ENCODE results near the gene AKR1C3. TPM values are rescaled to one million over a fixed set of nuclear protein-coding genes. Genes with fewer than 3 reads are reported as not detected.

Gene AKR1C3
- total RNA-seq, 1 experiment from 2014 or later: 24.0 TPM

- no peaks in the 10 kb centered on the region for H3K36me3 ChIP-seq (ENCODE audit: low read depth, low read length)
- ChIA-PET POLR2A (ENCODE audit: unreplicated experiment) (no interaction called here), CTCF (no interaction called here)
- 0 out of 2 replicates have a peak overlapping the region, but pooled peaks have one; percentile 6 for H2AFZ ChIP-seq (ENCODE audit: low read length)
- TF ChIP-seq CTCF (conservative IDR thresholded peaks at IDR 0.05; ENCODE audit: low read depth, low read length): no peak
- TF ChIP-seq EZH2phosphoT487 (IDR thresholded peaks at IDR 0.05; ENCODE audit: borderline replicate concordance, low read length): no peak
- no peak for TF ChIP-seq EZH2 (IDR thresholded peaks at IDR 0.05; ENCODE audit: low read length, unreplicated experiment)
- intact Hi-C loops (cut with micrococcal nuclease): no loop called here
- no peaks in the 10 kb centered on the region for H3K9me2 ChIP-seq (replicated peaks; ENCODE audit: low read length)
- no peak overlapping the region for H3K4me3 ChIP-seq (ENCODE audit: low read length)
- no peak overlapping the region for H3K27ac ChIP-seq (ENCODE audit: low read length)
- no peak overlapping the region for H3K9ac ChIP-seq (ENCODE audit: low read length)
- no peaks in the 10 kb centered on the region for H3F3A ChIP-seq (ENCODE audit: low read length, unreplicated experiment)
- no peaks in the 10 kb centered on the region for H3K79me2 ChIP-seq (ENCODE audit: low read length)
- no peak overlapping the region for H3K4me2 ChIP-seq (ENCODE audit: low read length)
- no peaks in the 10 kb centered on the region for H4K20me1 ChIP-seq (ENCODE audit: low read length)
- ATAC-seq: no peak
- H3K9me3 ChIP-seq (ENCODE audit: low read length): no peaks in the 10 kb centered on the region
- no peak for DNase-seq
- no peaks in the 10 kb centered on the region for H3K27me3 ChIP-seq (ENCODE audit: low read length)
- no TSS peak for BruUV-seq (replicated peaks)
- H3K4me1 ChIP-seq (ENCODE audit: insufficient read depth, low read length): peaks cover 9% of the 10 kb centered on the region; the same call in 1 of the 2 replicates
These were observed 23.4 kb upstream of the AKR1C3 start for GRCh38 chr10:5070648-5071410.

GRCh38 chr10:5071411-5072198, 22.6 kb upstream of the AKR1C3 start:
- no peak overlapping the region for H3K4me3 ChIP-seq (ENCODE audit: low read length)
- DNase-seq: peak; percentile 11
- H3K27me3 ChIP-seq (ENCODE audit: low read length): no peaks in the 10 kb centered on the region
- ATAC-seq: no peak
- ChIA-PET POLR2A (ENCODE audit: unreplicated experiment) (no interaction called here), CTCF (no interaction called here)
- no peaks in the 10 kb centered on the region for H3F3A ChIP-seq (ENCODE audit: low read length, unreplicated experiment)
- intact Hi-C loops (cut with micrococcal nuclease): no loop called here
- no peak for TF ChIP-seq EZH2phosphoT487 (IDR thresholded peaks at IDR 0.05; ENCODE audit: borderline replicate concordance, low read length)
- TF ChIP-seq EZH2 (IDR thresholded peaks at IDR 0.05; ENCODE audit: low read length, unreplicated experiment): no peak
- no peak for TF ChIP-seq CTCF (conservative IDR thresholded peaks at IDR 0.05; ENCODE audit: low read depth, low read length)
- peaks cover 9% of the 10 kb centered on the region; the same call in 1 of the 2 replicates for H3K4me1 ChIP-seq (ENCODE audit: insufficient read depth, low read length)
- no peak overlapping the region for H3K4me2 ChIP-seq (ENCODE audit: low read length)
- BruUV-seq (replicated peaks): no TSS peak
- no peaks in the 10 kb centered on the region for H3K9me3 ChIP-seq (ENCODE audit: low read length)
- H3K9me2 ChIP-seq (replicated peaks; ENCODE audit: low read length): no peaks in the 10 kb centered on the region
- no peaks in the 10 kb centered on the region for H3K36me3 ChIP-seq (ENCODE audit: low read depth, low read length)
- no peak overlapping the region for H3K9ac ChIP-seq (ENCODE audit: low read length)
- no peaks in the 10 kb centered on the region for H4K20me1 ChIP-seq (ENCODE audit: low read length)
- H2AFZ ChIP-seq (ENCODE audit: low read length): 0 out of 2 replicates have a peak overlapping the region, but pooled peaks have one; percentile 6
- H3K79me2 ChIP-seq (ENCODE audit: low read length): no peaks in the 10 kb centered on the region
- 0 out of 2 replicates have a peak overlapping the region, but pooled peaks have one; percentile 11 for H3K27ac ChIP-seq (ENCODE audit: low read length)
